A673 (cell line): ENCODE data around the gene NOM1.

Experiments used
- EZH2 ChIP-seq: fragments of 200-600 bp; sonication (generic); IDR thresholded peaks from 2 replicates; pipeline ENCODE4 v1.6.1; 2017; ENCODE audit warnings: borderline replicate concordance, low read depth, mild to moderate bottlenecking, mixed read lengths, antibody characterized with exemption, low read length; ENCODE audit not compliant: poor library complexity, severe bottlenecking
- TF ChIP-seq, protein P1 (sequence below): fragments of 300-800, 200-600 bp; sonication (generic); conservative IDR thresholded peaks from 2 replicates; pipeline ENCODE4 v1.5.1; 2017; ENCODE audit warnings: low read depth, mild to moderate bottlenecking, antibody characterized with exemption, low read length, moderate library complexity, mixed read lengths

DNA sequence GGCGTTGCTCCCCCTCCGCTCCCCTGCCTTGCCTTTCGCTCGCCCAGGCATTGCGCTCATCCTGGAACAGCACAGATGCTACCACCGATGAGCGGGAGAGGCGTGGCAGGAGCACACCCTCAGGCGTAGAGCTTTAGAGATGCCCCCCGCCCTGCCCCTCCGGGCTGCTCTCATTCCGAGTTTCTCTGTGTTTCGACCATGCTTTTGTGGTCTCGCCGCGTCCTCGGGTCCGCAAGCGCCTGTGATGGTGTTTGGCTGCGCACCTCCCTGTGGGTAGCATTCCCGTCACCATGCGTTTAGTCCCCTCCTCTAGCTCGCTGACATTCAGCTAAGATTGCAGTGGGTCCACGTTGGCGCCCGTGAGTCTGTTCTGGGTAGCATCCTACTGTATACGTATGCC is 18.7 kb downstream of the NOM1 start:
- TF ChIP-seq, protein P1, sequence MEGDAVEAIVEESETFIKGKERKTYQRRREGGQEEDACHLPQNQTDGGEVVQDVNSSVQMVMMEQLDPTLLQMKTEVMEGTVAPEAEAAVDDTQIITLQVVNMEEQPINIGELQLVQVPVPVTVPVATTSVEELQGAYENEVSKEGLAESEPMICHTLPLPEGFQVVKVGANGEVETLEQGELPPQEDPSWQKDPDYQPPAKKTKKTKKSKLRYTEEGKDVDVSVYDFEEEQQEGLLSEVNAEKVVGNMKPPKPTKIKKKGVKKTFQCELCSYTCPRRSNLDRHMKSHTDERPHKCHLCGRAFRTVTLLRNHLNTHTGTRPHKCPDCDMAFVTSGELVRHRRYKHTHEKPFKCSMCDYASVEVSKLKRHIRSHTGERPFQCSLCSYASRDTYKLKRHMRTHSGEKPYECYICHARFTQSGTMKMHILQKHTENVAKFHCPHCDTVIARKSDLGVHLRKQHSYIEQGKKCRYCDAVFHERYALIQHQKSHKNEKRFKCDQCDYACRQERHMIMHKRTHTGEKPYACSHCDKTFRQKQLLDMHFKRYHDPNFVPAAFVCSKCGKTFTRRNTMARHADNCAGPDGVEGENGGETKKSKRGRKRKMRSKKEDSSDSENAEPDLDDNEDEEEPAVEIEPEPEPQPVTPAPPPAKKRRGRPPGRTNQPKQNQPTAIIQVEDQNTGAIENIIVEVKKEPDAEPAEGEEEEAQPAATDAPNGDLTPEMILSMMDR, result no peak
- no peak for TF ChIP-seq EZH2
